ENCODE measurements around the gene TTLL6.

The TTLL6 gene

GRCh38 chr17:48816774-48817590 is at the start of gene TTLL6:
Gene TTLL6 (minus strand): TSS chr17:48817229. CDS start chr17:48817072, 157 bp downstream.
- H3K4me1 ChIP-seq: no peaks in the 10 kb centered on the region
- H3K4me3 ChIP-seq (ENCODE audit: low read depth, low read length): peak within 1 kb of the TSS; percentile 51
- H3K27me3 ChIP-seq (ENCODE audit: control insufficient read depth, insufficient read depth, low read length): no peaks in the 10 kb centered on the region
- no peak within 1 kb of the TSS for H3K27ac ChIP-seq
- peak within 1 kb of the TSS; percentile 91 for H3K4me2 ChIP-seq (ENCODE audit: low read length)
- no peak within 1 kb of the TSS for H3K9ac ChIP-seq
- no peak for TF ChIP-seq CTCF (IDR thresholded peaks at IDR 0.05)
- H3K9me3 ChIP-seq (ENCODE audit: control insufficient read depth, low read length): no peaks in the 10 kb centered on the region
- no peaks in the 10 kb centered on the region for H3K79me2 ChIP-seq
- H2AFZ ChIP-seq: peak within 1 kb of the TSS; percentile 85
- no peaks in the 10 kb centered on the region for H3K36me3 ChIP-seq (ENCODE audit: control insufficient read depth, insufficient read depth, low read length)

GRCh38 chr17:48860456-48860855 is 43.4 kb upstream of the TTLL6 start:
- Histone ChIP-seq H3K79me2 (no peaks in the 10 kb centered on the region), H3K4me3 (ENCODE audit: low read depth, low read length) (no peak overlapping the region), H3K36me3 (ENCODE audit: control insufficient read depth, insufficient read depth, low read length) (no peaks in the 10 kb centered on the region), H3K27ac (no peak overlapping the region), H3K9me3 (ENCODE audit: control insufficient read depth, low read length) (no peaks in the 10 kb centered on the region), H3K27me3 (ENCODE audit: control insufficient read depth, insufficient read depth, low read length) (no peaks in the 10 kb centered on the region), H3K9ac (no peak overlapping the region), H3K4me2 (ENCODE audit: low read length) (no peak overlapping the region), H2AFZ (no peak overlapping the region), H3K4me1 (no peaks in the 10 kb centered on the region)
- TF ChIP-seq CTCF (IDR thresholded peaks at IDR 0.05): no peak

GRCh38 chr17:48860034-48860433 is 43.0 kb upstream of the TTLL6 start:
- no peaks in the 10 kb centered on the region for H3K79me2 ChIP-seq
- no peaks in the 10 kb centered on the region for H3K27me3 ChIP-seq (ENCODE audit: control insufficient read depth, insufficient read depth, low read length)
- H3K4me1 ChIP-seq: no peaks in the 10 kb centered on the region
- H3K36me3 ChIP-seq (ENCODE audit: control insufficient read depth, insufficient read depth, low read length): no peaks in the 10 kb centered on the region
- H3K9ac ChIP-seq: no peak overlapping the region
- H3K9me3 ChIP-seq (ENCODE audit: control insufficient read depth, low read length): no peaks in the 10 kb centered on the region
- TF ChIP-seq CTCF (IDR thresholded peaks at IDR 0.05): no peak
- H3K4me2 ChIP-seq (ENCODE audit: low read length): no peak overlapping the region
- no peak overlapping the region for H3K4me3 ChIP-seq (ENCODE audit: low read depth, low read length)
- H2AFZ ChIP-seq: no peak overlapping the region
- H3K27ac ChIP-seq: no peak overlapping the region

GRCh38 chr17:48856122-48856821 is 39.2 kb upstream of the TTLL6 start:
- Histone ChIP-seq H3K27ac (no peak overlapping the region), H3K4me1 (no peaks in the 10 kb centered on the region), H3K79me2 (no peaks in the 10 kb centered on the region), H3K4me3 (ENCODE audit: low read depth, low read length) (no peak overlapping the region), H3K27me3 (ENCODE audit: control insufficient read depth, insufficient read depth, low read length) (no peaks in the 10 kb centered on the region), H2AFZ (no peak overlapping the region), H3K9ac (no peak overlapping the region), H3K4me2 (ENCODE audit: low read length) (no peak overlapping the region), H3K9me3 (ENCODE audit: control insufficient read depth, low read length) (no peaks in the 10 kb centered on the region), H3K36me3 (ENCODE audit: control insufficient read depth, insufficient read depth, low read length) (no peaks in the 10 kb centered on the region)
- no peak for TF ChIP-seq CTCF (IDR thresholded peaks at IDR 0.05)
